ENCODE measurements around the gene UQCRC1.

GRCh38 chr3:48628277-48629017 lies 19.0 kb upstream of the UQCRC1 start:
- TF ChIP-seq CTCF (IDR thresholded peaks at IDR 0.05; ENCODE audit: insufficient read depth, low read depth, low read length) (no peak), EZH2 (IDR thresholded peaks at IDR 0.05; ENCODE audit: insufficient read depth, low read length) (no peak)

Measured in astrocyte (in vitro differentiated cells and primary cell).